WTC11 (cell line): ENCODE data around the gene HECW1.

Experiments
- CBFB ChIP-seq: sonication (generic); formaldehyde crosslinking; IDR thresholded peaks from 2 replicates; pipeline ENCODE4 v1.8.1; 2022; ENCODE audit warnings: mild to moderate bottlenecking, low read depth, missing genetic modification reagents
- CREB1 ChIP-seq: sonication (generic); formaldehyde crosslinking; IDR thresholded peaks from 2 replicates; pipeline ENCODE4 v1.8.0; 2023; ENCODE audit warnings: mild to moderate bottlenecking, missing genetic modification reagents
- CTCF ChIP-seq: fragments of 200-600 bp; IDR thresholded peaks from 2 replicates; pipeline ENCODE4 v1.8.0; 2022; ENCODE audit warnings: antibody characterized with exemption
- MLX ChIP-seq: sonication (generic); formaldehyde crosslinking; IDR thresholded peaks from 2 replicates; pipeline ENCODE4 v1.8.1; 2023; ENCODE audit warnings: mild to moderate bottlenecking, missing genetic modification reagents, moderate library complexity
- NR1H2 ChIP-seq: sonication (generic); formaldehyde crosslinking; IDR thresholded peaks from 2 replicates; pipeline ENCODE4 v1.9.0; 2021; ENCODE audit warnings: mild to moderate bottlenecking, moderate library complexity, missing genetic modification reagents
- ZBTB21 ChIP-seq: sonication (generic); formaldehyde crosslinking; IDR thresholded peaks from 2 replicates; pipeline ENCODE4 v1.8.1; 2023; ENCODE audit warnings: mild to moderate bottlenecking, missing genetic modification reagents, borderline replicate concordance
- ZNF232 ChIP-seq: sonication (generic); formaldehyde crosslinking; IDR thresholded peaks from 2 replicates; pipeline ENCODE4 v1.8.0; 2022; ENCODE audit warnings: mild to moderate bottlenecking, missing genetic modification reagents
- TF ChIP-seq, protein P1 (sequence below): sonication (generic); formaldehyde crosslinking; IDR thresholded peaks from 2 replicates; pipeline ENCODE4 v1.8.0; 2022; ENCODE audit warnings: missing genetic modification reagents

DNA sequence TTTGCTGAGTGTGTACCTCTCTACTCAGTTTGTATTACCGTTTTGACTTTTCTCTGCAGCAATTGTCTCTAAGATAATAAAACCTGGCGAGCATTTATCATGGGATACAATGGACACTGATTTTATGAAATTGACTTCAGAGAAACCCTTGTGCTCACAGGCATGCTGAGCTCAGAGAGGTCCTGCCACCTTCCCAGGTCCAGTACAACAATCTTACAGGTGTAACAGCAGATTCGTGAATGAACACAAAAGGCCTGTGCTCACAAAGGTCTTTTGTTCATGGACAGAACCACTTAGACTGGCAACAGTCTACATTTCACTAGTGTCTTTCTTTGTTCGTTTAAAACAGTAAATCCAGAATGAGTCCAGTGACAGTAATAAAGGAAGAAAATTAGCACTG lies 43.2 kb downstream of the HECW1 start:
- TF ChIP-seq MLX (no peak), CTCF (no peak), CBFB (CRISPR knock-in tag) (no peak), NR1H2 (no peak), ZBTB21 (no peak), CREB1 (CRISPR knock-in tag) (no peak), ZNF232 (CRISPR knock-in tag) (no peak)
- TF ChIP-seq, protein P1, sequence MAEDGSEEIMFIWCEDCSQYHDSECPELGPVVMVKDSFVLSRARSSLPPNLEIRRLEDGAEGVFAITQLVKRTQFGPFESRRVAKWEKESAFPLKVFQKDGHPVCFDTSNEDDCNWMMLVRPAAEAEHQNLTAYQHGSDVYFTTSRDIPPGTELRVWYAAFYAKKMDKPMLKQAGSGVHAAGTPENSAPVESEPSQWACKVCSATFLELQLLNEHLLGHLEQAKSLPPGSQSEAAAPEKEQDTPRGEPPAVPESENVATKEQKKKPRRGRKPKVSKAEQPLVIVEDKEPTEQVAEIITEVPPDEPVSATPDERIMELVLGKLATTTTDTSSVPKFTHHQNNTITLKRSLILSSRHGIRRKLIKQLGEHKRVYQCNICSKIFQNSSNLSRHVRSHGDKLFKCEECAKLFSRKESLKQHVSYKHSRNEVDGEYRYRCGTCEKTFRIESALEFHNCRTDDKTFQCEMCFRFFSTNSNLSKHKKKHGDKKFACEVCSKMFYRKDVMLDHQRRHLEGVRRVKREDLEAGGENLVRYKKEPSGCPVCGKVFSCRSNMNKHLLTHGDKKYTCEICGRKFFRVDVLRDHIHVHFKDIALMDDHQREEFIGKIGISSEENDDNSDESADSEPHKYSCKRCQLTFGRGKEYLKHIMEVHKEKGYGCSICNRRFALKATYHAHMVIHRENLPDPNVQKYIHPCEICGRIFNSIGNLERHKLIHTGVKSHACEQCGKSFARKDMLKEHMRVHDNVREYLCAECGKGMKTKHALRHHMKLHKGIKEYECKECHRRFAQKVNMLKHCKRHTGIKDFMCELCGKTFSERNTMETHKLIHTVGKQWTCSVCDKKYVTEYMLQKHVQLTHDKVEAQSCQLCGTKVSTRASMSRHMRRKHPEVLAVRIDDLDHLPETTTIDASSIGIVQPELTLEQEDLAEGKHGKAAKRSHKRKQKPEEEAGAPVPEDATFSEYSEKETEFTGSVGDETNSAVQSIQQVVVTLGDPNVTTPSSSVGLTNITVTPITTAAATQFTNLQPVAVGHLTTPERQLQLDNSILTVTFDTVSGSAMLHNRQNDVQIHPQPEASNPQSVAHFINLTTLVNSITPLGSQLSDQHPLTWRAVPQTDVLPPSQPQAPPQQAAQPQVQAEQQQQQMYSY = no peak
